GM21390 (cell line): Measurements from ENCODE around the gene ZNF8.
"Not testable (repeated sequence)": the region's sequence is repeated elsewhere in the genome, so short reads cannot be mapped to it uniquely, and the experiment has no call there.

Source experiments
- ATAC-seq: cut with Tn5 transposase; IDR thresholded peaks from one replicate; pipeline ENCODE4 v1.9.1; 2021; ENCODE audit not compliant: unreplicated experiment

Gene ZNF8

GRCh38 chr19:58294743-58295374, 16.1 kb downstream of the ZNF8 start:
- ATAC-seq, result no peak

- no peak for ATAC-seq
Measured at GRCh38 chr19:58296104-58296503, 17.3 kb downstream of the ZNF8 start.

GRCh38 chr19:58300620-58301019, 21.9 kb downstream of the ZNF8 start:
- ATAC-seq, result no peak

GRCh38 chr19:58304255-58304654, 25.5 kb downstream of the ZNF8 start:
- no peak for ATAC-seq

- no peak for ATAC-seq
Measured at GRCh38 chr19:58304748-58305064, 26.0 kb downstream of the ZNF8 start.

GRCh38 chr19:58305065-58305931, 26.5 kb downstream of the ZNF8 start, which contains the start of gene ERVK3-1:
ERVK3-1 (plus strand) TSS chr19:58305377; CDS start chr19:58312169, 6,792 bp downstream.
- ATAC-seq, result peak; percentile 97

GRCh38 chr19:58305932-58306323, 27.2 kb downstream of the ZNF8 start:
- ATAC-seq, result no peak

- ATAC-seq, result no peak
Measured at GRCh38 chr19:58307736-58308135, 29.0 kb downstream of the ZNF8 start.

- ATAC-seq, result not testable (repeated sequence)
Measured at GRCh38 chr19:58310685-58311084, 31.9 kb downstream of the ZNF8 start.

- ATAC-seq, result no peak
Measured at GRCh38 chr19:58311345-58311865, 32.6 kb downstream of the ZNF8 start.

- no peak for ATAC-seq
Measured at GRCh38 chr19:58315580-58315979, 36.8 kb downstream of the ZNF8 start.

- ATAC-seq, result no peak
Measured at GRCh38 chr19:58317476-58318072, 38.8 kb downstream of the ZNF8 start.

GRCh38 chr19:58318297-58318696, 39.5 kb downstream of the ZNF8 start:
- ATAC-seq, result no peak

- ATAC-seq, result no peak
Measured at GRCh38 chr19:58319241-58319640, 40.5 kb downstream of the ZNF8 start.

GRCh38 chr19:58325311-58326022, 46.7 kb downstream of the ZNF8 start:
- ATAC-seq, result no peak

GRCh38 chr19:58326501-58326913, 47.8 kb downstream of the ZNF8 start:
- ATAC-seq, result no peak

- peak; percentile 88 for ATAC-seq
Measured at GRCh38 chr19:58326914-58327726, 48.4 kb downstream of the ZNF8 start, which contains the start of gene ZSCAN22. ZSCAN22 (plus strand) TSS chr19:58326994; CDS start chr19:58334803, 7,809 bp downstream.

GRCh38 chr19:58328999-58329398, 50.2 kb downstream of the ZNF8 start:
- no peak for ATAC-seq

- no peak for ATAC-seq
Measured at GRCh38 chr19:58330458-58330857, 51.7 kb downstream of the ZNF8 start.

- ATAC-seq, result no peak
Measured at GRCh38 chr19:58332697-58333096, 53.9 kb downstream of the ZNF8 start.
